Stimulated activated CD4-positive, alpha-beta T cell treated with anti-CD3 and anti-CD28 coated beads, Interleukin-2, amount 100 ng/mL, for 48 hours (primary cell): ENCODE data around the gene DAPK3.
A peak's percentile ranks its signal among the peaks of the same experiment; 100 is the strongest.
"Not testable (repeated sequence)": the region's sequence is repeated elsewhere in the genome, so short reads cannot be mapped to it uniquely, and the experiment has no call there.

Source experiments
- DNase-seq, 2 donors: peaks; one replicate each; pipeline ENCODE4 v3.0.0-alpha.2; 2020

DAPK3 gene

DNA sequence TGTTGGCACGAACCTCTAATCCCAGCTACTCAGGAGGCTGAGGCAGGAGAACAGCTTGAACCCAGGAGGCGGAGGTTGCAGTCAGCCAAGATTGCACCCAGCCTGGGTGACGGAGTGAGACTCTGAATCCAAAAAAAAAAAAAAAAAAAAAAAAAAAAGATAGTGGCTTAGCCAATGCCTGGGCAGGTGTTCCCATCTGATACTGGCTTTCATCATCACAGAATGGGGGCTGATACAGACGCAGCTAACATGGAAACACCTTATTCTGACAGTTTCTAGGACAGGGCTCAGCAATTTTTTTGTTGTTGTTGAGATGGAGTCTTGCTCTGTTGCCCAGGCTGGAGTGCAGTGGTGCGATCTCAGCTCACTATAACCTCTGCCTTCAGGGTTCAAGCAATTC lies 29.9 kb upstream of the DAPK3 start:
- DNase-seq: not testable (repeated sequence)

DNA sequence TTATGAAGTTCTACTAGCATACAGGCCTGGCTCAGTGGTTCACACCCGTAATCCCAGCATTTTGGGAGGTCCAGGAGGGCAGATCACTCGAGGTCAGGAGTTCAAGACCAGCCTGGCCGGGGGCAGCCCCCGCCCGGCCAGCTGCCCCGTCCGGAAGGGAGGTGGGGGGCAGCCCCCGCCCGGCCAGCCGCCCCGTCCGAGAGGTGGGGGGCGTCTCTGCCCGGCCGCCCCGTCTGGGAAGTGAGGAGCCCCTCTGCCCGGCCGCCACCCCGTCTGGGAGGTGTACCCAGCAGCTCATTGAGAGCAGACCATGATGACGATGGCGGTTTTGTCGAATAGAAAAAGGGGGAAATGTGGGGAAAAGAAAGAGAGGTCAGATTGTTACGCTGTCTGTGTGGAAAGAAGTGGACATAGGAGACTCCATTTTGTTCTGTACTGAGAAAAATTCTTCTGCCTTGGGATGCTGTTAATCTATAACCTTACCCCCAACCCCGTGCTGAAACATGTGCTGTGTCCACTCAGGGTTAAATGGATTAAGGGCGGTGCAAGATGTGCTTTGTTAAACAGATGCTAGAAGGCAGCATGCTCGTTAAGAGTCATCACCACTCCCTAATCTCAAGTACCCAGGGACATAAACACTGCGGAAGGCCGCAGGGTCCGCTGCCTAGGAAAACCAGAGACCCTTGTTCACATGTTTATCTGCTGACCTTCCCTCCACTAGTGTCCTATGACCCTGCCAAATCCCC lies 27.9 kb upstream of the DAPK3 start:
- DNase-seq: not testable (repeated sequence)

DNA sequence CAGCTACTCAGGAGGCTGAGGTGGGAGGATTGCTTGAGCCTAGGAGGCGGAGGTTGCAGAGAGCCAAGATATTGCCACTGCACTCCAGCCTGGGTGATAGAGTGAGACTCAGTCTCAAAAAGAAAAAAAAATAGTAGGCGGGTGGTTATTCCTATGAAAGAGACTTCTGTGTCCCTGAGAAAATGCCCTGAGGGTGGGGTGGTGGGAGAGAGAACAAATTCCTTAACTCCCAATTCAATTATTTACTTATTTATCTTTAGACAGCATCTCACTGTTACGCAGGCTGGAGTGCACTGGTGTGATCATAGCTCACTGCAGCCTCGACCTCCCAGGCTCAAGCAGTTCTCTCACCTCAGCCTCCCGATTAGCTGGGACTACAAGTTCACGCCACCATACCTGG lies 24.7 kb upstream of the DAPK3 start:
- no peak for DNase-seq

GRCh38 chr19:3990815-3991117 lies 19.9 kb upstream of the DAPK3 start:
- DNase-seq: no peak

- DNase-seq: peak; percentile 86 to 88
These were observed 16.9 kb upstream of the DAPK3 start for GRCh38 chr19:3987619-3988371.

DNA sequence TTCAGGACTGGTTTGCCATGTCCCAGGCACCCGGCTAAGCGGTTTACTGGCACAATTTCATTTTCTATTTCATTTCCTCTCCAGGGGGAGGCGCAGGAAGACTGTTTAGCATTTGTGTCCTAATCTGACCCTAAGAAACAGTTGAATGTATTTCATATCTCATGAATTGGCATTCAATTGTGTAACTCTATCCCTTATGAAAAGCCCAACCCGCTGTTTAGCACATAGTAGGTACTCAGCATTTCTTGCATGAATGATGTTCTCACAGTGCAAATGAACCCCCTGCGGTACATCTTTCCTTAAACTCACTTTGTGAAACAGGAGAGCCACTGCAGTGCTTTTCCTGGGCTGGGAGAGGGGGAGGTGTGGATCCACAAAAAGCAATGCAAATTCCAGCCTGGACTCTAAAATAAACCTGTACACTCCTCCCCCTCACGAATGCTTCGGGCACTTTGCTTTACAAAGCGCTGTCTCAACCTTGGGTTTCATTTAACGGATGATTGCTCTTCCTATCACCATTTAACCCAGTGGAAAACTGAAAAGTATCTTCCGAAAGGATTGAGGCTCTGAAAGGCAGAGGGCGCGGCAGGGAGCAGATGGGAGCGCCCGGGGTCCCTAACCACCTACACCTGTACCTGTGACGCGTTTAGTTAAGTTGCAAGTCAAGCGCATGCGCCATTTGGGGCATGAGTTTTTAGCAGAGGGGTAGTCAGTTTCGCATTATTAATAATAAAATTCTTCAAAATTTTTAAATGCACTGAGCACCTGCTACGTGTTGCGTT lies 15.6 kb upstream of the DAPK3 start:
- DNase-seq: no peak

- no peak for DNase-seq
These were observed 14.9 kb upstream of the DAPK3 start for GRCh38 chr19:3985643-3986259.

- peak; percentile 87 to 94 for DNase-seq
These were observed 14.2 kb upstream of the DAPK3 start, which contains the start of gene EEF2 for GRCh38 chr19:3984908-3985642. EEF2 (minus strand) TSS chr19:3985463; CDS start chr19:3985380, 83 bp downstream.

- DNase-seq: no peak
These were observed 13.6 kb upstream of the DAPK3 start for GRCh38 chr19:3984584-3984907.

DNA sequence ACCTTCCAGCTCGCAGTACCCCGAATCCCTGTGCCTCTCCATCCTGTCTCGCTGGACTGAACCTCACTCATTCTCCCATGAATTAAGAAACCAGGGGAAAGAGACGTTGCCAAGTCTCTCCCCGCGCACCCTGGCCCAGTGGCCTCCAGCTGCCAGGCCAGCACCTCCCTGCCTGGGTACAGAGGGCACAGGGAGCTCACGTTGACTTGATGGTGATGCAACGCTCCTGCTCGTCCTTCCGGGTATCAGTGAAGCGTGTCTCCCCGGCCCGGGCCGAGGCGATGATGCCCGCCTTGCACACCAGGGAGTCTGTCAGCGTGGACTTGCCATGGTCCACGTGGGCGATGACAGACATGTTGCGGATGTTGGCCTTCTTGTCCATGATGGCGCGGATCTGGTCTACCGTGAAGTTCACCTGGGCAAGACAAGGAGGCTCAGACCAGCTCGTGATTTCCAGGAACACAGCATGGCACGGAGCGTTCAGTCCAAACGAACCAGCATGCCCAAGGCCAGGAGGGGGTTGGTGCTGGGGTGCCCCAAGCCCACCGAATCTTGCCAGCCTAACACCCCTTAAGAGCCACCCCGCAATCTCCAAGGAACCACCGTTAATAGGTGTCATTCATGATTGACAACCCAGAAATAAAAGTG lies 13.2 kb upstream of the DAPK3 start:
- DNase-seq: no peak

GRCh38 chr19:3983542-3983914 lies 12.6 kb upstream of the DAPK3 start:
- DNase-seq: no peak

GRCh38 chr19:3982701-3983541 lies 12.0 kb upstream of the DAPK3 start:
- no peak for DNase-seq

DNA sequence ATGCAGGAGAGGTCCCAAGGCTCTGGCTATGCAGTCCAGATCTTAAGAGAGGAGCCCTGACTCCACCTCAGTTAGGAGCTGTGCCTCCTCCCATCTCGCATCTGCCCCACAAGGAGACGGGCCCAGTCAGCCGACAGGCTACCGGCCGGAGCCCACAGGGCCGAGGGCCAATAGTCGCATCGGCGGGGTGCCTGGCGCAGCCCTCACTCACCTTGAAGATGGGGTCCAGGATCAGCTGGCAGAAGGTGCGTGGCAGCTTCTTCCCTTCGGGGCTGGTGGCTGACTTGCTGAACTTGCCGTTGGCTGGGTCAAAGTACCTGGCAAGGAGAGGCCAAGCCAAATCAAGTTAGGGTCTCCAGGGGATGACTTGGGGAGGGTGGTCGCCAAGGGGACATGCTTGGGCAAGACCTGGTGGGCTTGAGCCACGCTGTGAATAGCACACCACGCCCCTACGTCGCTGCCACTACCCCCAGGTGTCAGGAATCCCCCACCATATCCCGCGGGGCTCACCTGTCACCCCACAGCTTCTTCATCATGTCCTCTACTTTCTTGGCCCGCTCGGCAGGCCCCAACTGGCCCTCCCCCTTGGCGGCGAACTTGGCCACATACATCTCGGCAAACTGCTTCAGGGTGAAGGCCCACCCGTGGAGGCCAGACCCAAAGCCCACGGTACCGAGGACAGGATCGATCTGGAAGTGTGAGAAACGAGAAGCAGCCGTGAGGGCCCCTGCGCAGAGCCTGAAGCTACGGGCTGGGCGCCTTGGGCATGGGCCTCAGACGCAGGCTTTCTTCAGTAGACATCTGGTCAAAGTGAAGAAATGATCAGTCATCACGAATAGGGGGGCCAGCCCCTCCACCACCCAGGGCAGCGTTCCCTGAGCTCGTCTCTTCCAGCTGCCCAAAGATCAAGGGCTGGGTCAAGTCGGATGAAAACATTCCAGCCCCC lies 11.1 kb upstream of the DAPK3 start:
- no peak for DNase-seq

GRCh38 chr19:3981373-3981735 lies 10.5 kb upstream of the DAPK3 start:
- no peak for DNase-seq

- DNase-seq: no peak
These were observed 9.7 kb upstream of the DAPK3 start for GRCh38 chr19:3980353-3981251.

GRCh38 chr19:3979674-3980352 lies 8.9 kb upstream of the DAPK3 start:
- no peak for DNase-seq

DNA sequence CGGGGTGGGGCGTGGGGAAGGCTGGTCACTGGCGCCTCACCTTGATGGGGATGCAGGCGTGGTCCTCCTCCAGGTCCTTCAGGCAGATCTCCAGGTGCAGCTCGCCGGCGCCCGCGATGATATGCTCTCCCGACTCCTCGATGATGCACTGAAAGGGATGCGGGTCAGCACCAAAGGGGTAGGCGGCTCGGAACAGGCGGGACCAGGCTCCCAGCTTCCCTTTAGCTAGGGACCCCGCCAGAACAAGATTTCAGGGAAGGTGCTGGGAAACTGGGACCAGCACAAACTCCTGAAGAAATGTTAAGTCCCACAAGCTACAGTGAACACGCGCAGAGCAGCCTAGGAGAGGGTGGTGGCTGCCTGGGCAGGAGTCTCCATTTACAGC lies 8.4 kb upstream of the DAPK3 start:
- no peak for DNase-seq

DNA sequence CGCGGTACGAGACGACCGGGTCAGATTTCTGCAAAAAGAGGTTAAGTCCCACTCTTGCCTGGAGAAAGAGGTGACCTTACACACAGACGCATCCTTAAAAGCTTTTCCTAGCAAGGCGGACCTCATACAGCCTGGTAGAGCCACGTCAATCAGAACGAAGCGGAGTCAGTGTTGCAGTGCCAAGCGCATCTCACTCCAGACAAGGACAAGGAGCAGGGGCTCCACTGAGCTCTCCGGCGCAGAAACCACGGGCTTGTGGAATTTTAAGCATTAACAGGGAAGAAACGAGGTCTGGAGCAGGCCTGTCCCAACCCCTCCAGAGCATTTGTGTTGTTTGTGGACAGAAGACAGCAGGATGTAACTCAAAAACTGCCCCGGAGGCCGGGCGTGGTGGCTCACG lies 7.2 kb upstream of the DAPK3 start:
- no peak for DNase-seq
